ENCODE data around the gene USP27X.

The USP27X gene

DNA sequence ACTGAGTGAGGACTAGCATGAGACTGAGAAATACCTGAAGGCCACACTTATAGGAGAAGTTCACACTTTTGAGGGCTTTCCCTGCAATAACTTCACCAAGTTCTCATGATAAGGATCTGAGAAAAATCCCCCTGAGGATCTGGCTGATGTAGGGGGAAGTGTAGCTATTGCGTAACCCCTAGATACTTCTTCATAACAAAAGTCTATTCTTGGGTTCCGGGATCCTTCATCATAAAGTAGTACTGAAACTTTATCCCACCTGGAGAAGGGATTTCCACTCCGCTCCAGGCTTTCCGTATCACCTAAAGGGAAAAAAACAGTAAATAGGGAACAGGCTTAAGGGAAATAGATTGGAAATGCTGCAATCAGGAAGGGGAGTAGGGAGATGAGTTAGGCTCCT is 13.3 kb downstream of the USP27X start:
- no peak for DNase-seq

DNA sequence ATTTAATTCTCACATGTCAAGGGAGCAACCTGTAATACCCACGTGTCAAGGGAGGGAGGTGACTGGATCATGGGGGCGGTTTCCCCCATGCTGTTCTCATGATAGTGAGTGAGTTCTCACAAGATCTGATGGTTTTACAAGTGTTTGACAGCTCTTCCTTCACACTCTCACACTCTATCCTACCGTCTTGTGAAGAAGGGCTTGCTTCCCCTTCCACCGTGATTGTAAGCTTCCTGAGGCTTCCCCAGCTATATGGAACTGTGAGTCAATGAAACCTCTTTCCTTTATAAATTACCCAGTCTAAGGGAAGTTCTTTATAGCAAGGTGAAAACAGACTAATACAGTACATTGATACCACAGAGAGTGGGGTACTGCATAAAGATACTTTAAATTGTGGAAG is 17.7 kb downstream of the USP27X start:
- no peak for DNase-seq

DNA sequence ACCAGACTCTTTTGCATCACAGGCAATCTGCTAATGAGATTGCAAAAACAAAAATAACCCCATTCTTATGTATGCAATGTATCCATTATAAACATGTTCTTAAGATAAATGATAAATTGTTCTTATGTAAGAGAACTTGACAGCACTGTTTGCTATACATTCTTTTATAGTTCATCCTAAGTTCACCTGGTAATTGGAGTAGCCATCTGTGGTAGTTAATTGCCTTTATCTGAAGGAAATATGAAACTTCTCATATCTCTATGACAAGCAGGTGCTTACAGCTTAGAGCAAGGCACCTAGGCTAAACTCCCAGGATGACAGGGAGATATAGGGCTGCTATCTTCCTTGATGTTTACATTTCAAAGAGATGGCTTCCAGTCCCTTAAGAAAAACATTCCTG is 21.8 kb downstream of the USP27X start:
- DNase-seq: no peak

DNA sequence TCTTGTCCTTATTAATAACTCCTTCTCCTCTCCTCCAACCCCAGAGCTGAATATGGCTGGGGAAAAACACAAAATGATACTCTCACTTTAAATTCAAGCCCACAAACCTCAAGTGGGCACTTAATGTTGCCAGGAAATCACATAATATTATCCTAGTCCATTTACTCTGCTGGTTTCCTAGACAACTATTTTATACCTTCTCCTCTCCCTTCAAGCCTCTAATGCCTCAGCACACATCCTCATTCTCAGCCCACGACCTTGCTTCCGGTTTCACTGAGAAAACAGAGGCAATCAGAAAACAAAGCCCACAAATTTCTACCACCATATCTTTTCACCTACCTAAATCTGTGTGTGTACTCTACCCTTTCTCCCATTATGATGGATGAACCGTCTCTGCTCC is 31.1 kb downstream of the USP27X start:
- DNase-seq: no peak

DNA sequence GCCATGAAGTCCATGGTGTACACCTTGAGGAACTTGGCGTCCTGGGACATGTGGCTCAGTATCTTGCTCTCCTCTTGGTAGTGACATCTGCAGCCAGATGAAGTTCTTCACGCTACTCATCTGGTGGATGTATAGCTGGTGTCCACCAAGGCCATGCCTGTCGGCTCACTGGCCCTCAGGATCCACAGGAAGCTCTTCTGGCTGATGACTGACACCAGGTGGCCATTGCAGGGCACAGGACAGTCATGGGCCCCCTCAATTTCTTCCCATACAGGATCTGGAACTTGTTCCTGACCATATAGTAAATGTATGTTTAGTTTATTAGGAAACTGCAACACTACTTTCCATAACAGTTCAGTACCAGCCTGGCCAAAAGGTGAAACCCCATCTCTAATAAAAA is 32.8 kb downstream of the USP27X start:
- no peak for DNase-seq

DNA sequence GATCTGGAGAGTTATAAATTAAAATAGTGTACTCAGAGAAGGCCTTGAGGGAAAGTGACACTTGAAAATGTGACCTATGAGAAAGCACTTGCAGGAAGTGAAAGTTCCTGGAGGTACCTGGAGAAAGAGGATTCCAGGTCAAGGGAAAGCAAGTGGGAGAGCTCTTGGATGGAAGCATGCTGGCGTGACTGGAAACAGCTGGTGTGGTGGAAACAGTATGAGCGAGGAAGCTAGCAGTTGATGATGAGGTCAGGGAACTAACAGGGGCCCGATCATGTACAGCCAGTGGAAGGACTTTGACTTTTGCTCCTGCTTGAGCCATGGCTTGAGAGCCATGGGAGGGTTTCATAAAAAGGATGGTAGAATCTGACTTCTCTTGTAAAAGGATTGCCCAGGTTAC is 33.6 kb downstream of the USP27X start:
- DNase-seq: no peak

DNA sequence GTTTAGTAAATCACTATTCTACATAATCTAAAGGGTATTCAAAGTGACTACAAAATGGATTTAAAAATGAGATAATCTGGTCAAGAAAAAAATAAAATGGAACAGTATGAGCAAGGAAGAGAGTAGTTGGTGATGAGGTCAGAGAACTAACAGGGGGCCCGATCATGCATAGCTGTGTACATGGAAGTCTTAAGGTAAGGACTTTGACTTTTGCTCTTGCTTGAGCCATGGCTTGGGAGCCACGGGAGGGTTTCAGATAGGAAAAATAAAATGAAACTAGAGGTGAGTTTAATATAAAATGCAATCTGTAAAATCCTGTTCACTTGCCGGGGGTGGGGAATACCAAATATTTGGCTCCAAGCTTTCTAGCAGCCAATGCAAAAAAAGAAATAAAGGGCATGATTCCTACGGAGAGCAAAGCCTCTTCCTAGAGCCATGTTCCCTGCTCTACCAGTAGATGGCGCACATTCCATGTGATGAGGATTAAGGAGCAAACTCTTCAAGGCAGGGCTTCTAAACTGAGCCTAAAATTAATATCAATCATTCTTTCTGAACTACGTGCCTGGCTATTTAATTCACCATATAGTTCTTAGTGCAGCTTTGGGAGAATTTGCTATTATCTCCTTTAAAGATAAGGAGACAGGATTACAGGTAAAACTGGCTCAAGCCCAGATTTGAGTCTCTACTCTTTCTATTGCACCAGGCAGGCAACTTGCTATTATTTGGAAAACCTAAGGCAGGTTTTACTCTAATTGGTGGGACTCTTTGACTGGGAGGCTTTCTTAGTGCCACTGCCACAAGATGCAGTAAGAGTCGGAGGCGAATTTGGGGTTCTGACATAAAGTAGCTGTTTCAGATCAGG is 36.3 kb downstream of the USP27X start:
- peak; percentile 69 for DNase-seq

DNA sequence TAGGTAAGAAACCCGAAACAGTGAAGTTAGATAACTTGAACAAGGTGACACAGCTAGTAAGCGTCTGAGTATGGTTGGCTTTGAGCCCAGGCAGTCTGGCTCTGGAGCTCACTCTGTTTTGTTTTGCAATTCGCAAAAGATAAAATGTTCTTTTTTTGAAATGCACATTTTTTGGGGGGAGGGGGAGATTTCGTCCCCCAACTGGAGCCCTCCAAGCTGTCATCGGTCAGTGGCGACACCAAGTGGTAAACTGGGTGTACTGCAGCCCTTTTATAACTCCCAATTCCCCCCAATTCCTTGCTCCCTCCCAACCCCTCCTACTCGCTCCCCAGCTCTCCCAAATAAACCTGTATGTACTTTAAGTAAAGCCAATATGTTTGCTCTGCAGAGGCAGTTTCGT is 40.3 kb downstream of the USP27X start:
- DNase-seq: peak; percentile 34

DNA sequence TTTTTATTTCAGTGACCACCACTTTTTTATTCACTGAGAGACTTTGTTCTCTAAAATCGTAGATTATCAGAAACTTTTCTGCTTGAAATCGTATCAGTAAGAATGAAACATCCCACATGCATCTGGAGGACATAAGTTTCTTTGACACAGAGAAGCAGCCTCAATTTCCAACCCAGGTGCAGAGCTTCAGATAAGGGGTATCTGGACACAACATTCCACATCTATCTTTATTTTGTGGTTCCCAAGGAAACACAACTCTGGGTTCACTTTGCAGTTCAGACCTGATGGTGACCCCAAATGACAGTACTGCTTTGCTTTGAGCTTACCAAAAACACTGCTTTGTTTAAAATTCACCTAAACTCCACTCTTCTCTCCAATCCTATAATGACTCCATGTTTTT is 41.8 kb downstream of the USP27X start:
- no peak for DNase-seq

DNA sequence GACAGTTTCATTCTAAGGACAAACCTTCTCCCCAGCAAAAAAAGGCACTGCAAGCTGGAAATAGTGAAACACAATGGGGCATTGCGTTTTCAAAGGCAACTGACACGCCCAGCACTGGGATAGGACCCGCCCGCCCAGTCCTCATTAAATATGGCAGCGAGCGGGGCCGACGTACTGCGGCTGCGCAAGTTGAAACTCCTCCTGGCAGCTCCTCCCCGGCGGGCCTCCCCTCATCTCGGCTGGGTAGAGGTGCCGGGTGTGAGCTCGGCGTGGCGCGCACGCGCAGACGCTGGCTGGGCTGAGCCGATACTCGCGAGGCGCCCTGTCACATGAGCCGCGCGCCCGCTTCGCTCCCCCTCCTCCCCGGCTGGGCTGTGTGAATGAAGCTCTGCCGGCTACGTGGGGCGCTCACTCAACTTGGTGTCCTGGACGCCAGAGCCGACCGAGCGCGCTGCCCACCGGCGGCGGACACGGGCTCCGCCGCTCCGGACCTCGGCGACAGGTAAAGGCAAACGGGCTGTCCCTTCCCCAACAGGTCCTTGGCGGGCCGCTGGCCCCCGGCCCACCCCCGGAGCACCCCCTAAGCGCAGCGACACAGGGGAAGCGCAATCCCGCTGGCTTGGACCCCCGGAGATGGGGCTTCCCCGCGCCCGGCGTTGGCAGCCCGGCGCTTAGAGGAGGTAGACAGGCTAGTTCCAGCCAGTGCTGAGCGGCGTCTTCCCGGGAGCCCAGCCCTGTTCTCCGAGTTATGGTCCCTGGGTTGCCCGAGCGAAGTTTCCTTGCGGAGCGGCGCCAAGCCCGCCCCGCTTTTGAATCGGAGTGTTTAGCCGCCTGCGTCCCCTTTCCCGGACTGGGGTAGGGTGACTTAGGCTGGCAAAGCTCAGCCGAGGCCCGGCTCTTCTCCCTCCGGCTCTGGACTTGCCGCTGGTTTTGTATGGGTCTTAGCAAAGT is 43.3 kb downstream of the USP27X start, which contains the start of gene CLCN5:
CLCN5 (plus strand) TSS at position 306 of the 951 bp plus-strand sequence. CDS start 2,703 bp downstream, outside the sequence.
- peak; percentile 94 for DNase-seq

DNA sequence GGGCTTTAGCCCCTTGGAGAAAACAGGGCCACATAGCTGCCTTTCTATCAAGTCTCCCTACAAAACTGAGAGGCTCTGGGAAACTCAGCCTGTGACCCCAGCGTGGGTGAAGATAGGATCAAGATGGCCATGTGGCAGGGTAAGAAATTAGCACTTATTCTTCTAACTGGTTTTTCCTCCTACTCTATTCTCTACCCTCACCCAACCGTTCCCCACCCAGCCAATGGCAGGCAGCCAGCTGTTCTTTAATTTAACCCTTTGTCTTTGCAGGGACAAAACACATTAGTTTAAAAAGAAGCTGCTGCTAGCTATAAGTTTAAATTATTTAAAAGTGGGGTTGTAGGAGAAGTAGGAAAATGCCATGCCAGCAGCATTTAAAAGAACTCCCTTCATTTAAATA is 45.9 kb downstream of the USP27X start:
- DNase-seq: no peak

DNA sequence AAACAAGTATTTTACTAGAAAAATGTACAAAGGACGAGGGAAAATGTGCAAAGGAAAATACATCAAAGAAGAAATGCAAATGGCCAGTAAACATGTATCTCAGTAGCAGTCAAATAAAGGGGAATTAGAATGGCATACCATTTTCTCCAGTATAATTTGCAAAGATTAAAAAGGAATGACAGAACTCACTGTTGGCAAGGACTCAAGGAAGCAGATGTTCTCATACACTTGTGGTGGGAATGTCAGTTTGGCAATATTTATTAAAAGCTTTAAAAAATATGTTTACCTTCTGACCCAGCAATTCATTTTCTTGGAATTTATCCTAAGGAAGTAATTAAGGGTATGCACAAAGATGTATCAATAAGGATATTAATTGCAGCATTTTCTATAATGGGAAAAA is 50.8 kb downstream of the USP27X start:
- no peak for DNase-seq

Data from activated CD4-positive, alpha-beta T cell treated with anti-CD3 and anti-CD28 coated beads, Interleukin-2, Interleukin-6, amounts not matched to agents 100 ng/mL and 50 ng/mL, durations not matched to agents 16 hours and 8 hours (primary cell).